Upper lobe of left lung (tissue), 4 donors: ENCODE data around the gene CYB561D1.

Experiments
- CTCF ChIP-seq, 6 experiments: fragments of 450-650 bp in 4 of 6; fragments of 200-600 bp in 2 of 6; sonication (generic) in 2 of 6; IDR thresholded peaks; one replicate each; pipeline ENCODE4 v1.5.1; 2016 to 2019; ENCODE audit warnings: antibody characterized with exemption in 6 of 6
- POLR2A ChIP-seq, 4 donors: fragments of 450-650 bp; IDR thresholded peaks; one replicate each; pipeline ENCODE4 v1.5.1; 2016 to 2017; ENCODE audit warnings: antibody characterized with exemption in 4 of 4, mild to moderate bottlenecking in 2 of 4

GRCh38 chr1:109497449-109498160, 3.7 kb downstream of the CYB561D1 start:
- TF ChIP-seq CTCF (IDR thresholded peaks at IDR 0.05) = no peak
- no peak for TF ChIP-seq POLR2A (IDR thresholded peaks at IDR 0.05)
